HG02943 (cell line): ENCODE results near the gene GALR1.

ENCODE experiments used
- ATAC-seq: cut with Tn5 transposase; IDR thresholded peaks from one replicate; pipeline ENCODE4 v1.9.1; 2021; ENCODE audit warnings: mild to moderate bottlenecking, low read depth, moderate library complexity; ENCODE audit not compliant: unreplicated experiment

Gene GALR1

GRCh38 chr18:77316641-77317040, 67.0 kb downstream of the GALR1 start:
- ATAC-seq = no peak

GRCh38 chr18:77320971-77321559, 71.4 kb downstream of the GALR1 start:
- no peak for ATAC-seq

- ATAC-seq = no peak
These were observed 72.5 kb downstream of the GALR1 start for GRCh38 chr18:77321823-77322805.

GRCh38 chr18:77323640-77324299, 74.1 kb downstream of the GALR1 start:
- no peak for ATAC-seq
